ENCODE results near the gene TBL2.
"Not testable (repeated sequence)": the region's sequence is repeated elsewhere in the genome, so short reads cannot be mapped to it uniquely, and the experiment has no call there.

The TBL2 gene

DNA sequence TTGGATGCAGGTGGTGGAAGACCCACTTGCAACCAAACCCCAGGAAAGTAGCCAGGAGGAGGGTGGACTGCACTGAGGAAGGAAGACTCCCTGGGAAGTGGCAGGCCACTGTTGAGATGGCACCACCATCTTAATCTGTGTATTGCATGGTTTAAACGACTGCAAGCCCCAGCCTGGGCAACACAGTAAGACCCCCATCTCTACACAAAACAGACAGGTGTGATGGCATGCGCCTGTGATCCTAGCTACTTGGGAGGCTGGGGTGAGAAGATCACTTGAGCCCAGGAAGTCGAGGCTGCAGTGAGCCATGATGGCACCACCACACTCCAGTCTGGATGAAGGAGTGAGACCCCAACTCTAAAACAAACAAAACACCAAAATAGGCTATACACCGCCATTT is 11.2 kb downstream of the TBL2 start:
- Histone ChIP-seq H3K27me3 (replicated peaks; ENCODE audit: insufficient read depth, low read length) (no peaks in the 10 kb centered on the region), H3K4me2 (ENCODE audit: low read depth, low read length) (no peak overlapping the region), H3K36me3 (replicated peaks; ENCODE audit: insufficient read depth, low read length) (no peaks in the 10 kb centered on the region; the same call in 1 of the 2 replicates), H4K20me1 (ENCODE audit: insufficient read depth, low read length) (no peaks in the 10 kb centered on the region), H3K9ac (ENCODE audit: low read length) (no peak overlapping the region), H3F3A (ENCODE audit: insufficient read depth, low read length) (peaks cover 14% of the 10 kb centered on the region; the same call in 1 of the 2 replicates), H2AFZ (ENCODE audit: low read length) (no peak overlapping the region), H3K9me3 (replicated peaks; ENCODE audit: insufficient read depth, low read length) (no peaks in the 10 kb centered on the region), H3K79me2 (ENCODE audit: low read length) (no peaks in the 10 kb centered on the region), H3K4me1 (ENCODE audit: low read length) (0 out of 2 replicates have a peak, but pooled peaks cover 7% of the 10 kb centered on the region), H3K27ac (ENCODE audit: low read length) (no peak overlapping the region), H3K4me3 (ENCODE audit: low read length) (no peak overlapping the region), H3K9me2 (replicated peaks; ENCODE audit: insufficient read depth, low read length) (no peaks in the 10 kb centered on the region)
- DNase-seq = no peak
- TF ChIP-seq CTCF (IDR thresholded peaks at IDR 0.05; ENCODE audit: low read length) = no peak
- TF ChIP-seq EZH2phosphoT487 (IDR thresholded peaks at IDR 0.05; ENCODE audit: low read length) = no peak
- no peak for TF ChIP-seq EZH2 (optimal IDR thresholded peaks at IDR 0.05; ENCODE audit: low read depth, low read length)

GRCh38 chr7:73566431-73566830 is 11.9 kb downstream of the TBL2 start:
- peak overlapping the region; percentile 34; the same call in 1 of the 2 replicates for H3K9ac ChIP-seq (ENCODE audit: low read length)
- peak overlapping the region; percentile 67 for H2AFZ ChIP-seq (ENCODE audit: low read length)
- H3K9me3 ChIP-seq (replicated peaks; ENCODE audit: insufficient read depth, low read length); H3K9me2 ChIP-seq (replicated peaks; ENCODE audit: insufficient read depth, low read length); DNase-seq; H4K20me1 ChIP-seq (ENCODE audit: insufficient read depth, low read length); H3K79me2 ChIP-seq (ENCODE audit: low read length); H3K36me3 ChIP-seq (replicated peaks; ENCODE audit: insufficient read depth, low read length); H3K4me1 ChIP-seq (ENCODE audit: low read length); H3K27me3 ChIP-seq (replicated peaks; ENCODE audit: insufficient read depth, low read length); H3K27ac ChIP-seq (ENCODE audit: low read length): not testable (repeated sequence)
- H3F3A ChIP-seq (ENCODE audit: insufficient read depth, low read length) = peaks cover 14% of the 10 kb centered on the region; the same call in 1 of the 2 replicates
- peak overlapping the region; percentile 74 for H3K4me2 ChIP-seq (ENCODE audit: low read depth, low read length)
- H3K4me3 ChIP-seq (ENCODE audit: low read length) = peak overlapping the region; percentile 61

DNA sequence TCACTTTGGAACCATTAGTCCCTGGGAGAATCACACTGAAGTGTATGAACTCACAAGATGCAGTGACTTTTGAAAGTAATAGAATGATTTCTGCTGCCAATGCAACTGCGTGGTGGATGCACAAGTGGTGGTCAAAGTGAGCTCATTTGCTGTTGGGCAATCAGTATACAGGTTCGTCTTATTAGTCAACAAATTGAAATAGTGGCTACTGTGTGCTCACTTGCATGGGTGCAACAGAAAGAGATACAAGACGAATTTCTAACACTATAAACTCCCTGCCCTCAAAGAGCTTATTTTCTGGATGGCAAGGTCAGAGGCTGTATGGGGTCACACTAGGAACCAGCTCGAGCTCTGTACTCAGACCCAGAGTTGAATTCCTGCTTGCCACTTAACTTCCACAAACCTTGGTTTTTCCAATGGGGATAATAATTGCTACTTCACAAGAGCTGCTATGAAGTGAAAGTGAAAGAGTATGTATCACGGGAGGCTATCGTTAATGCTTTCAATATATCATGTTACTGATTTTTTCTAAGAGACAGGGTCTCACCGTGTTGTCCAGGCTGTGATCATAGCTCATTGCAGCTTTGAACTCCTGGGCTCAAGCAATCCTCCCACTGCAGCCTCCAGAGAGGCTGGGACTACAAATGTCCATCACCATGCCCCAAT is 12.6 kb downstream of the TBL2 start:
- peak overlapping the region; percentile 61 for H3K4me3 ChIP-seq (ENCODE audit: low read length)
- H3K9me2 ChIP-seq (replicated peaks; ENCODE audit: insufficient read depth, low read length) = no peaks in the 10 kb centered on the region
- H3K4me1 ChIP-seq (ENCODE audit: low read length) = 0 out of 2 replicates have a peak, but pooled peaks cover 7% of the 10 kb centered on the region
- H4K20me1 ChIP-seq (ENCODE audit: insufficient read depth, low read length) = no peaks in the 10 kb centered on the region
- H3F3A ChIP-seq (ENCODE audit: insufficient read depth, low read length) = peaks cover 14% of the 10 kb centered on the region; the same call in 1 of the 2 replicates
- H3K9me3 ChIP-seq (replicated peaks; ENCODE audit: insufficient read depth, low read length) = no peaks in the 10 kb centered on the region
- H3K4me2 ChIP-seq (ENCODE audit: low read depth, low read length) = peak overlapping the region; percentile 74
- peak overlapping the region; percentile 34; the same call in 1 of the 2 replicates for H3K9ac ChIP-seq (ENCODE audit: low read length)
- no peaks in the 10 kb centered on the region for H3K79me2 ChIP-seq (ENCODE audit: low read length)
- H3K36me3 ChIP-seq (replicated peaks; ENCODE audit: insufficient read depth, low read length) = no peaks in the 10 kb centered on the region
- H3K27me3 ChIP-seq (replicated peaks; ENCODE audit: insufficient read depth, low read length) = no peaks in the 10 kb centered on the region
- peak overlapping the region; percentile 67 for H2AFZ ChIP-seq (ENCODE audit: low read length)
- DNase-seq = peak; percentile 39
- no peak for TF ChIP-seq EZH2phosphoT487 (IDR thresholded peaks at IDR 0.05; ENCODE audit: low read length)
- TF ChIP-seq EZH2 (optimal IDR thresholded peaks at IDR 0.05; ENCODE audit: low read depth, low read length) = no peak
- no peak for TF ChIP-seq CTCF (IDR thresholded peaks at IDR 0.05; ENCODE audit: low read length)
- H3K27ac ChIP-seq (ENCODE audit: low read length) = no peak overlapping the region; the same call in 1 of the 2 replicates

All from MM.1S (cell line).